Liver (tissue), 9 donors: ENCODE data around the gene PLCG2. TPM values are rescaled to one million over a fixed set of nuclear protein-coding genes. Genes with fewer than 3 reads are reported as not detected.

Experiments used
- DNase-seq: peaks from one replicate; pipeline ENCODE4 v3.0.0-alpha.2; 2017; ENCODE audit warnings: low spot score
- H3K27ac ChIP-seq, 2 donors: one replicate each; pipeline ENCODE4 v1.7.0; 2013; ENCODE audit warnings: inconsistent platforms in 2 of 2, low read length in 2 of 2, control low read depth in 1 of 2, low read depth in 1 of 2, mild to moderate bottlenecking in 1 of 2
- H3K27me3 ChIP-seq, 4 donors: one replicate each; pipeline versions ENCODE4 v1.6.1 to v1.7.0; 2013; ENCODE audit warnings: low read length in 3 of 4, inconsistent platforms in 1 of 4, mild to moderate bottlenecking in 1 of 4, moderate library complexity in 1 of 4; ENCODE audit not compliant: control insufficient read depth in 4 of 4, insufficient read depth in 4 of 4
- H3K36me3 ChIP-seq, 4 donors: one replicate each; pipeline versions ENCODE4 v1.6.1 to v1.7.0; 2013; ENCODE audit warnings: low read length in 3 of 4, mild to moderate bottlenecking in 3 of 4, low read depth in 1 of 4, moderate library complexity in 1 of 4; ENCODE audit not compliant: control insufficient read depth in 4 of 4, insufficient read depth in 3 of 4
- H3K4me1 ChIP-seq, 4 donors: one replicate each; pipeline versions ENCODE4 v1.6.1 to v1.7.0; 2013; ENCODE audit warnings: low read length in 3 of 4, mild to moderate bottlenecking in 3 of 4, moderate library complexity in 1 of 4; ENCODE audit not compliant: control insufficient read depth in 4 of 4, insufficient read depth in 4 of 4
- H3K4me3 ChIP-seq, 3 donors: one replicate each; pipeline versions ENCODE4 v1.6.1 to v1.7.0; 2013; ENCODE audit warnings: low read length in 3 of 3, control low read depth in 1 of 3, low read depth in 1 of 3, mild to moderate bottlenecking in 1 of 3
- H3K9ac ChIP-seq, 2 donors: one replicate each; pipeline ENCODE4 v1.7.0; 2013; ENCODE audit warnings: low read length in 2 of 2, mild to moderate bottlenecking in 2 of 2, moderate library complexity in 2 of 2, control low read depth in 1 of 2, low read depth in 1 of 2
- H3K9me3 ChIP-seq, 4 donors: one replicate each; pipeline versions ENCODE4 v1.6.1 to v1.7.0; 2013; ENCODE audit warnings: low read length in 3 of 4; ENCODE audit not compliant: control insufficient read depth in 4 of 4
- FOXA1 ChIP-seq: IDR thresholded peaks from 2 replicates; pipeline ENCODE4 v1.6.1; 2016; ENCODE audit warnings: antibody characterized with exemption
- FOXA2 ChIP-seq: IDR thresholded peaks from 2 replicates; pipeline ENCODE4 v1.6.1; 2016; ENCODE audit warnings: antibody characterized with exemption
- GABPA ChIP-seq, 2 donors: IDR thresholded peaks in 1 of 2; conservative IDR thresholded peaks in 1 of 2; 2 replicates each; pipeline ENCODE4 v1.6.1; 2016; ENCODE audit warnings: antibody characterized with exemption in 2 of 2, mild to moderate bottlenecking in 1 of 2, moderate library complexity in 1 of 2
- HNF4A ChIP-seq, 2 donors: conservative IDR thresholded peaks; 2 replicates each; pipeline ENCODE4 v1.6.1; 2016; ENCODE audit warnings: antibody characterized with exemption in 2 of 2, mild to moderate bottlenecking in 2 of 2
- JUND ChIP-seq, 2 donors: IDR thresholded peaks; 2 replicates each; pipeline ENCODE4 v1.6.1; 2016; ENCODE audit warnings: antibody characterized with exemption in 2 of 2
- NR2F2 ChIP-seq: IDR thresholded peaks from 2 replicates; pipeline ENCODE4 v1.6.1; 2016; ENCODE audit warnings: antibody characterized with exemption
- RAD21 ChIP-seq, 2 donors: IDR thresholded peaks; 2 replicates each; pipeline ENCODE4 v1.6.1; 2016; ENCODE audit warnings: antibody characterized with exemption in 2 of 2, mild to moderate bottlenecking in 2 of 2
- RXRA ChIP-seq, 2 donors: IDR thresholded peaks; 2 replicates each; pipeline ENCODE4 v1.6.1; 2017 to 2018; ENCODE audit warnings: antibody characterized with exemption in 2 of 2, mild to moderate bottlenecking in 1 of 2
- SP1 ChIP-seq: IDR thresholded peaks from 2 replicates; pipeline ENCODE4 v1.6.1; 2018; ENCODE audit warnings: antibody characterized with exemption, mild to moderate bottlenecking
- TAF1 ChIP-seq: conservative IDR thresholded peaks from 2 replicates; pipeline ENCODE4 v1.6.1; 2016; ENCODE audit warnings: antibody characterized with exemption, mild to moderate bottlenecking
- YY1 ChIP-seq: IDR thresholded peaks from 2 replicates; pipeline ENCODE4 v1.6.1; 2016; ENCODE audit warnings: antibody characterized with exemption, mild to moderate bottlenecking
- WGBS: extraction: QIAGEN DNeasy Blood & Tissue Kit; methylation state at CpG from one replicate; pipeline ENCODE4 v1.1.7; 2013; 5-methylcytosine and 5-hydroxymethylcytosine counted together
- polyA plus RNA-seq, 2 donors: library from polyadenylated mRNA; stranded (reverse) in 1 of 2; unstranded in 1 of 2; fragments of 200-250 nt in 1 of 2; fragments of >200 nt in 1 of 2; fragmentation: Nextera tagmentation in 1 of 2; extraction: Ambion mirVana in 1 of 2; gene quantifications; one replicate each; pipeline versions ENCODE4 v1.2.1 to v1.2.3, GENCODE V29; 2013 to 2015
- total RNA-seq, 2 donors: library from RNA; depleted of rRNA; stranded (reverse); fragments of >200 nt; gene quantifications; one replicate each; pipeline ENCODE4 v1.2.3, GENCODE V29; 2014
- TF ChIP-seq, protein P1 (sequence below): IDR thresholded peaks from 2 replicates; pipeline ENCODE4 v1.6.1; 2016; ENCODE audit warnings: antibody characterized with exemption
- TF ChIP-seq, protein P2 (sequence below): IDR thresholded peaks from 2 replicates; pipeline ENCODE4 v1.6.1; 2016; ENCODE audit warnings: antibody characterized with exemption, mild to moderate bottlenecking
- TF ChIP-seq, protein P3 (sequence below): IDR thresholded peaks from 2 replicates; pipeline ENCODE4 v1.6.1; 2016; ENCODE audit warnings: antibody characterized with exemption
- TF ChIP-seq, protein P4 (sequence below): IDR thresholded peaks from 2 replicates; pipeline ENCODE4 v1.6.1; 2016; ENCODE audit warnings: antibody characterized with exemption
- donor health status: healthy.
- donor health status: healthy.
- donor health status: healthy.
- donor health status: healthy.
- donor health status: healthy.

The PLCG2 gene
- total and polyA plus RNA-seq, 4 donors: 7.1 to 21.6 (median 15.8) TPM

DNA sequence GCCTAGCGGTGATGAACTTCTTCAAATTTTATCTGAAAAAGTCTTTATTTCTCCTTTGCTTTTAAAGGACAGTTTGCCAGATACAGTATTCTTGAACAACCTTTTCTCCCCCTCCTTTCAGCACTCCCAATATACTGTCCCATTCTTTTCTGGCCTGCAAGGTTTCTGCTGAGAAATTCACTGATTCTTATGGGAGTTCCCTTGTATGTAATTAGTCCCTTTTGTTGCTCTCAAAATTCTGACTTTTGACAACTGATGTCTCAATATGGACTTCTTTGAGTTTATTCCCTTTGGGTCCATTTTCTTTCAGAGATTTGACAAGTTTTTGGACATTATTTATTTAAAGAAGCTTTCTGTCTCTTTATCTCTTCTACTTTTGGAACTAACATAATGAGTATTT, 192.8 kb downstream of the PLCG2 start:
- no peaks in the 10 kb centered on the region for H3K4me1 ChIP-seq
- WGBS: 98% methylated on average over 1 of the region's 1 CpG
- no peaks in the 10 kb centered on the region for H3K27me3 ChIP-seq
- H3K9ac ChIP-seq: no peak overlapping the region
- peaks cover 2 to 18% (median 2%) of the 10 kb centered on the region in 4 donors for H3K9me3 ChIP-seq
- DNase-seq: no peak
- no peak for TF ChIP-seq JUND (IDR thresholded peaks at IDR 0.05)
- TF ChIP-seq YY1: no peak
- TF ChIP-seq, protein P1, sequence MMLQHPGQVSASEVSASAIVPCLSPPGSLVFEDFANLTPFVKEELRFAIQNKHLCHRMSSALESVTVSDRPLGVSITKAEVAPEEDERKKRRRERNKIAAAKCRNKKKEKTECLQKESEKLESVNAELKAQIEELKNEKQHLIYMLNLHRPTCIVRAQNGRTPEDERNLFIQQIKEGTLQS: no peak
- no peak for TF ChIP-seq GABPA (IDR thresholded peaks at IDR 0.05 in 1 of 2, conservative IDR thresholded peaks at IDR 0.05 in 1 of 2)
- TF ChIP-seq HNF4A (conservative IDR thresholded peaks at IDR 0.05): no peak
- no peak for TF ChIP-seq FOXA1
- H3K36me3 ChIP-seq: no peaks in the 10 kb centered on the region
- no peak overlapping the region for H3K27ac ChIP-seq
- peak overlapping the region in 1 of 3 donors; percentile 0 for H3K4me3 ChIP-seq

DNA sequence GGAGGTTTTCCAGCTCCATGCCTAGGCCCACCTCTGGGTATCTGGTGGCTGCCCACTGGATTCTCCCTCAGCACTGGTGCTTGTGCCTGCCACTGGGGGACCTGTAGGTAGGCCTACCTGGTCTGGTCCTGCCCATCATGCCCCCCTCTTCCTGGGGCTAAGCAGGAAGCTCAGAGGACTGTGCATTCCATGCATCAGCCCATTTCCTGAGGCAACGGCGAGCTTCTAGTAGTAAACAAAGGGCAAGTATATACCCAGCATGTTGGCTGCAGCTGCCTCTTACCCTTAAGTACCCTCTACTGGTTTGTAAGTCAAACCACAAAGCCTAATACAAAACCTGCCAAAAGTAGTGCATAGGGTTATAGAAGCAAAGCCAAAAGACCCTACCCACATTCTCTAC, 194.6 kb downstream of the PLCG2 start:
- TF ChIP-seq TAF1 (no peak), RAD21 (IDR thresholded peaks at IDR 0.05) (no peak), JUND (IDR thresholded peaks at IDR 0.05) (no peak), GABPA (IDR thresholded peaks at IDR 0.05 in 1 of 2, conservative IDR thresholded peaks at IDR 0.05 in 1 of 2) (no peak), FOXA1 (no peak), RXRA (IDR thresholded peaks at IDR 0.05) (no peak), SP1 (no peak), FOXA2 (no peak), NR2F2 (no peak)
- TF ChIP-seq, protein P2, sequence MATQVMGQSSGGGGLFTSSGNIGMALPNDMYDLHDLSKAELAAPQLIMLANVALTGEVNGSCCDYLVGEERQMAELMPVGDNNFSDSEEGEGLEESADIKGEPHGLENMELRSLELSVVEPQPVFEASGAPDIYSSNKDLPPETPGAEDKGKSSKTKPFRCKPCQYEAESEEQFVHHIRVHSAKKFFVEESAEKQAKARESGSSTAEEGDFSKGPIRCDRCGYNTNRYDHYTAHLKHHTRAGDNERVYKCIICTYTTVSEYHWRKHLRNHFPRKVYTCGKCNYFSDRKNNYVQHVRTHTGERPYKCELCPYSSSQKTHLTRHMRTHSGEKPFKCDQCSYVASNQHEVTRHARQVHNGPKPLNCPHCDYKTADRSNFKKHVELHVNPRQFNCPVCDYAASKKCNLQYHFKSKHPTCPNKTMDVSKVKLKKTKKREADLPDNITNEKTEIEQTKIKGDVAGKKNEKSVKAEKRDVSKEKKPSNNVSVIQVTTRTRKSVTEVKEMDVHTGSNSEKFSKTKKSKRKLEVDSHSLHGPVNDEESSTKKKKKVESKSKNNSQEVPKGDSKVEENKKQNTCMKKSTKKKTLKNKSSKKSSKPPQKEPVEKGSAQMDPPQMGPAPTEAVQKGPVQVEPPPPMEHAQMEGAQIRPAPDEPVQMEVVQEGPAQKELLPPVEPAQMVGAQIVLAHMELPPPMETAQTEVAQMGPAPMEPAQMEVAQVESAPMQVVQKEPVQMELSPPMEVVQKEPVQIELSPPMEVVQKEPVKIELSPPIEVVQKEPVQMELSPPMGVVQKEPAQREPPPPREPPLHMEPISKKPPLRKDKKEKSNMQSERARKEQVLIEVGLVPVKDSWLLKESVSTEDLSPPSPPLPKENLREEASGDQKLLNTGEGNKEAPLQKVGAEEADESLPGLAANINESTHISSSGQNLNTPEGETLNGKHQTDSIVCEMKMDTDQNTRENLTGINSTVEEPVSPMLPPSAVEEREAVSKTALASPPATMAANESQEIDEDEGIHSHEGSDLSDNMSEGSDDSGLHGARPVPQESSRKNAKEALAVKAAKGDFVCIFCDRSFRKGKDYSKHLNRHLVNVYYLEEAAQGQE: no peak
- TF ChIP-seq, protein P3, sequence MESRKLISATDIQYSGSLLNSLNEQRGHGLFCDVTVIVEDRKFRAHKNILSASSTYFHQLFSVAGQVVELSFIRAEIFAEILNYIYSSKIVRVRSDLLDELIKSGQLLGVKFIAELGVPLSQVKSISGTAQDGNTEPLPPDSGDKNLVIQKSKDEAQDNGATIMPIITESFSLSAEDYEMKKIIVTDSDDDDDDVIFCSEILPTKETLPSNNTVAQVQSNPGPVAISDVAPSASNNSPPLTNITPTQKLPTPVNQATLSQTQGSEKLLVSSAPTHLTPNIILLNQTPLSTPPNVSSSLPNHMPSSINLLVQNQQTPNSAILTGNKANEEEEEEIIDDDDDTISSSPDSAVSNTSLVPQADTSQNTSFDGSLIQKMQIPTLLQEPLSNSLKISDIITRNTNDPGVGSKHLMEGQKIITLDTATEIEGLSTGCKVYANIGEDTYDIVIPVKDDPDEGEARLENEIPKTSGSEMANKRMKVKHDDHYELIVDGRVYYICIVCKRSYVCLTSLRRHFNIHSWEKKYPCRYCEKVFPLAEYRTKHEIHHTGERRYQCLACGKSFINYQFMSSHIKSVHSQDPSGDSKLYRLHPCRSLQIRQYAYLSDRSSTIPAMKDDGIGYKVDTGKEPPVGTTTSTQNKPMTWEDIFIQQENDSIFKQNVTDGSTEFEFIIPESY: no peak
- TF ChIP-seq, protein P4, sequence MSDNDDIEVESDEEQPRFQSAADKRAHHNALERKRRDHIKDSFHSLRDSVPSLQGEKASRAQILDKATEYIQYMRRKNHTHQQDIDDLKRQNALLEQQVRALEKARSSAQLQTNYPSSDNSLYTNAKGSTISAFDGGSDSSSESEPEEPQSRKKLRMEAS: no peak
- Histone ChIP-seq H3K27ac (no peak overlapping the region), H3K9me3 (peaks cover 2 to 13% (median 2%) of the 10 kb centered on the region in 4 donors), H3K9ac (no peak overlapping the region), H3K36me3 (no peaks in the 10 kb centered on the region), H3K4me3 (no peak overlapping the region), H3K4me1 (no peaks in the 10 kb centered on the region), H3K27me3 (no peaks in the 10 kb centered on the region)
- no peak for DNase-seq
- WGBS: 90% methylated on average over 2 of the region's 2 CpGs
